ENCODE data around the gene FGF2.
A peak's percentile ranks its signal among the peaks of the same experiment; 100 is the strongest.

DNA sequence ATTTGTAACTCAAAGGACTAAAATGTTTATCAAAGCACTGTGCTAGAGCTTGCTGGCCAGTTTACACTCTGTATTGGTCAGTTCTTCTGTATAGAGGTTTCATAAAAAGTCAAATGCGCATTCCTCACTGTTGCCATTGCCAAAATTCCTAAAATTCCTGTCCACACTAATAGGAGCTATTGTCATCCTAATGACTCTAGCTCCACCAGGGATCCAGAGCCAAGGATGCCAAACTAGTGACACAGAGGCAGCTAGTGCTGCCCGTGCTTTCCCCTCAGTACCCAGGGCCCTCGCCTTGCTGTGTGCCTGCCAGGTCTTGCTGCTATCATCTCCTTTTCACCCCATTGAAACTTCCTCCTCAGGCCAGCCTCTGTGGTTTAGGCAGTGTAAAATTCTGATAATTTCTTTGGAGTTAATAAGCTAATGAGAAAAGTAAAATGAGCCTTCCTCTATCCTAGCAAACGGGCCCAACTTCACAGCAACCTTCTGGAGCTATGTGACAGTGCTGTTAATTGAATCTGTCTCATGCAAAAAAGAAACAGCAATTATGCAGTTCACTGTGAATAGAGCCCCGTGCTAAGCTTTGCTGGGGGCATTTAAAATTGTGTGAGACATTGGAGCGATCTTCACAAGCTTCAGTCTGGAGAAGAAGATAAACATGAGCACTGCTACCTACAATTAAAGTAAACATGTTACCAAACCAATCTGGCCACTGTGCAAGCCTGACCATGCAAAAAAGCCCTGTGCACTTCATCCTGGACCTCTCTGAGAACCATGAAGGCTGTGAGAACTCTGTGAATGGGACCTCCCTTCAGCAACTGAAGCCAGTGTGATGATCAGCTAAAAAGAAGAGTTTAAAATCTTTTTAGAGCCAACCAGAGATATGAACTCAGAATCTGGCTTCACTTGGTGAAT, 43.1 kb upstream of the FGF2 start:
- TF ChIP-seq, protein P1, sequence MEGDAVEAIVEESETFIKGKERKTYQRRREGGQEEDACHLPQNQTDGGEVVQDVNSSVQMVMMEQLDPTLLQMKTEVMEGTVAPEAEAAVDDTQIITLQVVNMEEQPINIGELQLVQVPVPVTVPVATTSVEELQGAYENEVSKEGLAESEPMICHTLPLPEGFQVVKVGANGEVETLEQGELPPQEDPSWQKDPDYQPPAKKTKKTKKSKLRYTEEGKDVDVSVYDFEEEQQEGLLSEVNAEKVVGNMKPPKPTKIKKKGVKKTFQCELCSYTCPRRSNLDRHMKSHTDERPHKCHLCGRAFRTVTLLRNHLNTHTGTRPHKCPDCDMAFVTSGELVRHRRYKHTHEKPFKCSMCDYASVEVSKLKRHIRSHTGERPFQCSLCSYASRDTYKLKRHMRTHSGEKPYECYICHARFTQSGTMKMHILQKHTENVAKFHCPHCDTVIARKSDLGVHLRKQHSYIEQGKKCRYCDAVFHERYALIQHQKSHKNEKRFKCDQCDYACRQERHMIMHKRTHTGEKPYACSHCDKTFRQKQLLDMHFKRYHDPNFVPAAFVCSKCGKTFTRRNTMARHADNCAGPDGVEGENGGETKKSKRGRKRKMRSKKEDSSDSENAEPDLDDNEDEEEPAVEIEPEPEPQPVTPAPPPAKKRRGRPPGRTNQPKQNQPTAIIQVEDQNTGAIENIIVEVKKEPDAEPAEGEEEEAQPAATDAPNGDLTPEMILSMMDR (IDR thresholded peaks at IDR 0.05), result no peak
- TF ChIP-seq POLR2A (IDR thresholded peaks at IDR 0.05) (no peak), EP300 (IDR thresholded peaks at IDR 0.05) (peak in 1 of 2 donors; percentile 55)

Measured in tibial nerve (tissue), 4 donors.